Right forelimb (tissue), 1 donor: Measurements from ENCODE around the gene HBQ1.
"Not testable (repeated sequence)": the region's sequence is repeated elsewhere in the genome, so short reads cannot be mapped to it uniquely, and the experiment has no call there.

Experiments
- DNase-seq: peaks from one replicate; pipeline ENCODE4 v3.0.0-alpha.2; 2018

HBQ1 gene

DNA sequence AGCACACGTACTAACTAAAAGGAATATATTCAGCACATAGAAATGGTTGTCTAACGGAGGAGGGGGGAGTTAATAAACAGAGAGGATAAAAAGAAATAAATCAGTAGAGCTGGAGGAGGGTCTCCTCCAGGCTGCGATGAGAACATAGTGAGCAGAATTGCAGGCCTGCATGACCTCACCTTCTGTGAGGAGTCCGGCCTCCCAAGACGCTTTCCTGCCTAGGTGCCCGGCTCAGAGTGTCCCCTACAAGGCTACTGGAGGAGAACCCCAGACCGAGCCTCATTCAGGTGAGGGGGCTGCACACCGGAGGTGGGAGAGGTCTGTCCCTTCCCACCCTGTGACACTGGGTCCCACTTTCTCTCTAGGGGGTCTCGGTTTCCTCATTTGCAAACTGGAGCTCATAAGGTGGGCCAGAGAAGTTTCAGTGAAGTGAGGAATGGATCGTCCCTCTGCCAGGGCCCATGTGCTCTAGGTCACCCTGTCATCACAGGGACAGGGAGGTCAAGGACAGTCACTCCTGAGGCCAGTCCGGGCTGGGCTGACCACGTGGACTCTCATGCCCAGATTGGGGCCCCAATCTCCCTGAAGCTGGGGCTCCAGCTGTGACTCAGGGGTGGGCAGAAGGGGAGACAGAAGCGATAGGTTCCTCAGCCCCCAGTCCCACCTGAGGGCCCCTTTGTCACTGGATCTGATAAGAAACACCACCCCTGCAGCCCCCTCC is 17.8 kb upstream of the HBQ1 start:
- DNase-seq: no peak

DNA sequence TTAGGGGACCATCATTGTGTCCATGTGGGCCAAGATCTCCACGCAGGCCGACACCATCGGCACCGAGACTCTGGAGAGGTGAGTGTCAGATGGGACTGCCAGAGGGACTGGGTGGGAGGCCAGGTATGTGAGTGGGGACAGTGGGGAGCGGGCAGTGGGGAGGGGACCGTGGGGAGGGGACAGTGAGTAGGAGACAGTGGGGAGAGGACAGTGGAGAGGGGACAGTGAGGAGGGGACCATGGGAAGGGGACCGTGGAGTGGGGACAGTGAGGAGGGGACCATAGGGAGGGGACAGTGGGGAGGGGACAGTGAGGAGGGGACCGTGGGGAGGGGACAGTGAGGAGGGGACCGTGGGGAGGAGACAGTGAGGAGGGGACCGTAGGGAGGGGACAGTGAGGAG is 17.1 kb upstream of the HBQ1 start:
- not testable (repeated sequence) for DNase-seq

DNA sequence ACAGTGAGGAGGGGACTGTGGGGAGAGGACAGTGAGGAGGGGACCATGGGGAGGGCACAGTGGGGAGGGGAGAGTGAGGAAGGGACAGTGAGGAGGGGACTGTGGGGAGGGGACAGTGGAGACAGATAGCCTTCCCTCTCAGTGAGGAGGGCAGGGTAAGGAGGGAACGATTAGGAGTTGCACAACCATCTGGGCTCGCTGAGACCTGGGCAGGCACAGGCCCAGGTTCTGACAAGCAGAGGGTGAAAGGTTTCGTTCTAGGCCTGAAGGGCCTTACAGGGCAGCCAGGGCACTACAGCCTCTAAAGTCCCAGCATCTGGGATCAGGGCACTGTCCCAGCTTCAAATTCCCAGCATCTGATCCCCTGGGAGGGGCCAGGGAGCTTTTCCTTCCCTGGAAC is 16.6 kb upstream of the HBQ1 start:
- not testable (repeated sequence) for DNase-seq

- not testable (repeated sequence) for DNase-seq
These were observed 16.0 kb upstream of the HBQ1 start for GRCh38 chr16:164134-164823.

DNA sequence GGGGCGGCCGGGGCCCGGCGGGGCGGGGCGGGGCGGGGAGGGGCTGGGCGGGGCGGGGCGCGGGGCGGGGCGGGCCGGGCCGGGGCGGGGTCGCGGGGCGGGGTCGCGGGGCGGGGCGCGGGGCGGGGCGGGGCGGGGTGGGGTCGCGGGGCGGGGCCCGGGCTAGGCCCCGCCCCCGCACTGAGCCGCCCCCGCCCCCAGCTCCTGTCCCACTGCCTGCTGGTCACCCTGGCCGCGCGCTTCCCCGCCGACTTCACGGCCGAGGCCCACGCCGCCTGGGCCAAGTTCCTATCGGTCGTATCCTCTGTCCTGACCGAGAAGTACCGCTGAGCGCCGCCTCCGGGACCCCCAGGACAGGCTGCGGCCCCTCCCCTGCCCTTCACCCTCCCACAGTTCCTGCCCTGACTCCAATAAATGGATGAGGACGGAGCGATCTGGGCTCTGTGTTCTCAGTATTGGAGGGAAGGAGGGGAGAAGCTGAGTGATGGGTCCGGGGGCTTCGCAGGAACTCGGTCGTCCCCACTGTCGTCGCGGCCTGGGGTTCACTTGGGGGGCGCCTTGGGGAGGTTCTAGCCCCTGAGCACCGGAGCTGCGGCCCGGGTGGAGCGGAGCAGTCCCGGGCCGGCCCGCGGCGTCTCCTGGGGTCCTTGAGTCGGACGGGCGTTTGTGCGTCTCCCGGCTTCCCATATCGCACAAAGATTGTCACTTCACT is 15.3 kb upstream of the HBQ1 start:
- no peak for DNase-seq

GRCh38 chr16:165539-166374 is 14.5 kb upstream of the HBQ1 start, which contains the start of gene HBM:
Gene HBM, plus strand, starts transcription at chr16:165978. Its CDS starts 20 bp downstream, at chr16:165998.
- no peak for DNase-seq

GRCh38 chr16:166375-167121 is 13.7 kb upstream of the HBQ1 start:
- no peak for DNase-seq

DNA sequence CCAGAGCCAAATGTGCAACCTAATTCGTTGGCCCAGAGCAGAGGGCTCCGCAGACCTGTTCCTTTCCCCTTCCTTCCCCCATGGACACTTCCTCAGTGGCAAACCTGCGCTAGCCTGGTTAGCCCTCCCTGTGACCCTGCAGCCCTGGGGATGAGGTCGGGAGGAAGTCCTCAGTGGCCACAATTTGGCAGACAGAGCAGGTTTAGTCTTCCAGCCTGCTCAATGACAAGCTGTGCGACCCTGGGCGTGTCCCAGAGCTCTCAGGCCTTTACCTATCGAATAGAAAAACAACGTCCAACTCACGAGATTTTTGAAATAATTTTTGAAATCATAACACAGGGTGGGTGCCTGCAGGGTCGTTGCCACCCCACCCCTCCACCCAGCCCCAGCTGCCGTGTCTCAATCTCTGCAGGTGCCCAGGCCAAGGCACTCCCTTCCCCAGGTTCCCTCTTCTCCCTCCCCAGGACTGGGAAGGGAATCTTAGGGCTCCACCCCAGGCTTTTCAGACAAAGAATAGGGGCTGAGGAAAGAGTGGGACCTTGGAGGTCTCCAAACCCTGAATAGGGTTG is 13.1 kb upstream of the HBQ1 start:
- no peak for DNase-seq

DNA sequence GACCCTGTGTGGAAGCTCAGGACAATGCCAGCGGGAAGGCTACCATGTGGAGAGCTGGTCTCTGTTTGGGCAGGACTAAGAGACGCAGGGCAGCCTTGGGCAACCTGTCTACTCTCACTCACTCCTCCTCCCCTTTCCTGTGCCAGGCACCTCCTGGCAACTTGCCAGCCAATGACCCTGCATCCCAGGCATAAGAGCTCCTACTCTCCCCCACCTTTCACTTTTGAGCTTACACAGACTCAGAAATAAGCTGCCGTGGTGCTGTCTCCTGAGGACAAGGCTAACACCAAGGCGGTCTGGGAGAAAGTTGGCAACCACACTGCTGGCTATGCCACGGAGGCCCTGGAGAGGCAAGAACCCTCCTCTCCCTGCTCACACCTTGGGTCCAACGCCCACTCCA is 11.8 kb upstream of the HBQ1 start:
- DNase-seq: no peak

- no peak for DNase-seq
These were observed 11.2 kb upstream of the HBQ1 start for GRCh38 chr16:169014-169413.

DNA sequence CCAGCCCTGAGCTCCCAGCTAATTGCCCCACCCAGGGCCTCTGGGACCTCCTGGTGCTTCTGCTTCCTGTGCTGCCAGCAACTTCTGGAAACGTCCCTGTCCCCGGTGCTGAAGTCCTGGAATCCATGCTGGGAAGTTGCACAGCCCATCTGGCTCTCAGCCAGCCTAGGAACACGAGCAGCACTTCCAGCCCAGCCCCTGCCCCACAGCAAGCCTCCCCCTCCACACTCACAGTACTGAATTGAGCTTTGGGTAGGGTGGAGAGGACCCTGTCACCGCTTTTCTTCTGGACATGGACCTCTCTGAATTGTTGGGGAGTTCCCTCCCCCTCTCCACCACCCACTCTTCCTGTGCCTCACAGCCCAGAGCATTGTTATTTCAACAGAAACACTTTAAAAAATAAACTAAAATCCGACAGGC is 10.2 kb upstream of the HBQ1 start:
- DNase-seq: not testable (repeated sequence)

DNA sequence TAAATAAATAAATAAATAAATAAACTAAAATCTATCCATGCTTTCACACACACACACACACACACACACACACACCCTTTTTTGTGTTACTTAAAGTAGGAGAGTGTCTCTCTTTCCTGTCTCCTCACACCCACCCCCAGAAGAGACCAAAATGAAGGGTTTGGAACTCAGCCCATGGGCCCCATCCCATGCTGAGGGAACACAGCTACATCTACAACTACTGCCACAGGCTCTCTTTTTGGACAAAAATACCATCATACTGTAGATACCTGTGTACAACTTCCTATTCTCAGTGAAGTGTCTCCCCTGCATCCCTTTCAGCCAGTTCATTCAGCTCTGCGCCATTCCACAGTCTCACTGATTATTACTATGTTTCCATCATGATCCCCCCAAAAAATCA is 9.5 kb upstream of the HBQ1 start:
- DNase-seq: no peak

- not testable (repeated sequence) for DNase-seq
These were observed 7.8 kb upstream of the HBQ1 start, which contains the start of gene HBA2 for GRCh38 chr16:172374-172941. Gene HBA2, plus strand, starts transcription at chr16:172876. Its CDS starts 37 bp downstream, at chr16:172913.

DNA sequence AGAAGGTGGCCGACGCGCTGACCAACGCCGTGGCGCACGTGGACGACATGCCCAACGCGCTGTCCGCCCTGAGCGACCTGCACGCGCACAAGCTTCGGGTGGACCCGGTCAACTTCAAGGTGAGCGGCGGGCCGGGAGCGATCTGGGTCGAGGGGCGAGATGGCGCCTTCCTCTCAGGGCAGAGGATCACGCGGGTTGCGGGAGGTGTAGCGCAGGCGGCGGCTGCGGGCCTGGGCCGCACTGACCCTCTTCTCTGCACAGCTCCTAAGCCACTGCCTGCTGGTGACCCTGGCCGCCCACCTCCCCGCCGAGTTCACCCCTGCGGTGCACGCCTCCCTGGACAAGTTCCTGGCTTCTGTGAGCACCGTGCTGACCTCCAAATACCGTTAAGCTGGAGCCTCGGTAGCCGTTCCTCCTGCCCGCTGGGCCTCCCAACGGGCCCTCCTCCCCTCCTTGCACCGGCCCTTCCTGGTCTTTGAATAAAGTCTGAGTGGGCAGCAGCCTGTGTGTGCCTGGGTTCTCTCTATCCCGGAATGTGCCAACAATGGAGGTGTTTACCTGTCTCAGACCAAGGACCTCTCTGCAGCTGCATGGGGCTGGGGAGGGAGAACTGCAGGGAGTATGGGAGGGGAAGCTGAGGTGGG is 6.9 kb upstream of the HBQ1 start:
- DNase-seq: not testable (repeated sequence)

DNA sequence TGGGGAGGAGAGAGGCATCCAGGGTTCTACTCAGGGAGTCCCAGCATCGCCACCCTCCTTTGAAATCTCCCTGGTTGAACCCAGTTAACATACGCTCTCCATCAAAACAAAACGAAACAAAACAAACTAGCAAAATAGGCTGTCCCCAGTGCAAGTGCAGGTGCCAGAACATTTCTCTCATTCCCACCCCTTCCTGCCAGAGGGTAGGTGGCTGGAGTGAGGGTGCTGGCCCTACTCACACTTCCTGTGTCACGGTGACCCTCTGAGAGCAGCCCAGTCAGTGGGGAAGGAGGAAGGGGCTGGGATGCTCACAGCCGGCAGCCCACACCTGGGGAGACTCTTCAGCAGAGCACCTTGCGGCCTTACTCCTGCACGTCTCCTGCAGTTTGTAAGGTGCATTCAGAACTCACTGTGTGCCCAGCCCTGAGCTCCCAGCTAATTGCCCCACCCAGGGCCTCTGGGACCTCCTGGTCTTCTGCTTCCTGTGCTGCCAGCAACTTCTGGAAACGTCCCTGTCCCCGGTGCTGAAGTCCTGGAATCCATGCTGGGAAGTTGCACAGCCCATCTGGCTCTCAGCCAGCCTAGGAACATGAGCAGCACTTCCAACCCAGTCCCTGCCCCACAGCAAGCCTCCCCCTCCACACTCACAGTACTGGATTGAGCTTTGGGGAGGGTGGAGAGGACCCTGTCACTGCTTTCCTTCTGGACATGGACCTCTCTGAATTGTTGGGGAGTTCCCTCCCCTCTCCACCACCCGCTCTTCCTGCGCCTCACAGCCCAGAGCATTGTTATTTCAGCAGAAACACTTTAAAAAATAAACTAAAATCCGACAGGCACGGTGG is 6.1 kb upstream of the HBQ1 start:
- not testable (repeated sequence) for DNase-seq

DNA sequence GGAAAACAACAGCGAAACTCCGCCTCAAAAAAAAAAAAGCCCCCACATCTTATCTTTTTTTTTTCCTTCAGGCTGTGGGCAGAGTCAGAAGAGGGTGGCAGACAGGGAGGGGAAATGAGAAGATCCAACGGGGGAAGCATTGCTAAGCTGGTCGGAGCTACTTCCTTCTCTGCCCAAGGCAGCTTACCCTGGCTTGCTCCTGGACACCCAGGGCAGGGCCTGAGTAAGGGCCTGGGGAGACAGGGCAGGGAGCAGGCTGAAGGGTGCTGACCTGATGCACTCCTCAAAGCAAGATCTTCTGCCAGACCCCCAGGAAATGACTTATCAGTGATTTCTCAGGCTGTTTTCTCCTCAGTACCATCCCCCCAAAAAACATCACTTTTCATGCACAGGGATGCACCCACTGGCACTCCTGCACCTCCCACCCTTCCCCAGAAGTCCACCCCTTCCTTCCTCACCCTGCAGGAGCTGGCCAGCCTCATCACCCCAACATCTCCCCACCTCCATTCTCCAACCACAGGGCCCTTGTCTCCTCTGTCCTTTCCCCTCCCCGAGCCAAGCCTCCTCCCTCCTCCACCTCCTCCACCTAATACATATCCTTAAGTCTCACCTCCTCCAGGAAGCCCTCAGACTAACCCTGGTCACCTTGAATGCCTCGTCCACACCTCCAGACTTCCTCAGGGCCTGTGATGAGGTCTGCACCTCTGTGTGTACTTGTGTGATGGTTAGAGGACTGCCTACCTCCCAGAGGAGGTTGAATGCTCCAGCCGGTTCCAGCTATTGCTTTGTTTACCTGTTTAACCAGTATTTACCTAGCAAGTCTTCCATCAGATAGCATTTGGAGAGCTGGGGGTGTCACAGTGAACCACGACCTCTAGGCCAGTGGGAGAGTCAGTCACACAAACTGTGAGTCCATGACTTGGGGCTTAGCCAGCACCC is 5.0 kb upstream of the HBQ1 start:
- DNase-seq: no peak

- not testable (repeated sequence) for DNase-seq
These were observed 4.3 kb upstream of the HBQ1 start for GRCh38 chr16:176006-176405.
